ENCODE measurements around the gene ZCCHC10.

DNA sequence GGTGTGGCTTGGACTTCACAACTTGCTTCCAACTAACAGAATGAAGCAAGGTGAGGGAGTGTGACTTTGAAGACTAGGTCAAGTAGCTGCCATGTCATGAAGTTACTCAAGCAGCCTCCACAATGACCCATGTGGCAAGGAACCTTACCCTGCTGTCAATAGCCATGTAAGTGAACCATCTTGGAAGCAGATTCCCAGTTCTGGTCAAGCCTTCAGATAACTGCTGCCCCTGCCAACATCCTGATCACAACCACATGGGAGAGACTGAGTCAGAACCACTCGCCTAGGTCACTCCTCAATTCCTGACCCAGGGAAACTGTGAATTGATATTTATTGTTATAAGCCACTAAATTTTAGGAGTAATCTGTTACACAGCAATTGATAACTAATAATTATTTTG is 10.9 kb downstream of the ZCCHC10 start:
- TF ChIP-seq POLR2A (IDR thresholded peaks at IDR 0.05; ENCODE audit: low read depth, low read length), result no peak
- TF ChIP-seq POLR2AphosphoS5 (IDR thresholded peaks at IDR 0.05; ENCODE audit: low read depth, low read length), result no peak

All from GM12892 (cell line).